Measurements from ENCODE around the gene ZNF460.

GRCh38 chr19:57282011-57282643 is 1.8 kb downstream of the ZNF460 start:
- no peak for TF ChIP-seq CTCF (IDR thresholded peaks at IDR 0.05)
- TF ChIP-seq POLR2A (IDR thresholded peaks at IDR 0.05) = no peak
- no peak for TF ChIP-seq POLR2AphosphoS5 (IDR thresholded peaks at IDR 0.05)
